ENCODE results near the gene RLN3.
"Not testable (repeated sequence)": the region's sequence is repeated elsewhere in the genome, so short reads cannot be mapped to it uniquely, and the experiment has no call there.

DNA sequence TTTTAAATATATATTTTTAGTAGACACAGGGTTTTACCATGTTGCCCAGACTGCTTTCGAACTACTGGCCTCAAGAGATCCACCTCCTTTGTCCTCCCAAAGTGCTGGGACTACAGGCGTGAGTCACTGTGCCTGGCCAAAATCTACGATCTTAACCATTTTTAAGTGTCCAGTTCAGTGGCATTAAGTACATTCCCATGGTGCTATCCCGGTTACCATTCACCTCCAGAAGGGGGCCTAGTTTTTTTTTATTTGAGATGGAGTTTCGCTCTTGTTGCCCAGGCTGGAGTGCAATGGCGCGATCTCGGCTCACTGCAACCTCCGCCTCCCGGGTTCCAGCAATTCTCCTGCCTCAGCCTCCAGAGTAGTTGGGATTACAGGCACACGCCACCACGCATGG lies 7.2 kb downstream of the RLN3 start:
- not testable (repeated sequence) for TF ChIP-seq U2AF1 (optimal IDR thresholded peaks at IDR 0.05; ENCODE audit: low read depth, low read length); ZNF766 (CRISPR knock-in tag; conservative IDR thresholded peaks at IDR 0.05); HMG20A (CRISPR knock-in tag; conservative IDR thresholded peaks at IDR 0.05); NFE2L1 (tag; IDR thresholded peaks at IDR 0.05; ENCODE audit: borderline replicate concordance, low read depth); BMI1 (IDR thresholded peaks at IDR 0.05; ENCODE audit: low read length); EZH2 (IDR thresholded peaks at IDR 0.05; ENCODE audit: borderline replicate concordance, low read depth, low read length); RCOR1 (IDR thresholded peaks at IDR 0.05; ENCODE audit: borderline replicate concordance in 1 of 2, low read depth in 2 of 2, low read length in 2 of 2); MCM3 (IDR thresholded peaks at IDR 0.05)
- peak in 2 of 3 experiments; percentile 15 to 29; a peak in 2 of 6 replicates for TF ChIP-seq CTCF (IDR thresholded peaks at IDR 0.05 in 2 of 3, conservative IDR thresholded peaks at IDR 0.05 in 1 of 3; ENCODE audit: insufficient read depth in 2 of 3, low read depth in 1 of 3, low read length in 3 of 3)
- TF ChIP-seq, protein P1, sequence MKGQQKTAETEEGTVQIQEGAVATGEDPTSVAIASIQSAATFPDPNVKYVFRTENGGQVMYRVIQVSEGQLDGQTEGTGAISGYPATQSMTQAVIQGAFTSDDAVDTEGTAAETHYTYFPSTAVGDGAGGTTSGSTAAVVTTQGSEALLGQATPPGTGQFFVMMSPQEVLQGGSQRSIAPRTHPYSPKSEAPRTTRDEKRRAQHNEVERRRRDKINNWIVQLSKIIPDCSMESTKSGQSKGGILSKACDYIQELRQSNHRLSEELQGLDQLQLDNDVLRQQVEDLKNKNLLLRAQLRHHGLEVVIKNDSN (CRISPR knock-in tag; IDR thresholded peaks at IDR 0.05) = not testable (repeated sequence)
- TF ChIP-seq, protein P2, sequence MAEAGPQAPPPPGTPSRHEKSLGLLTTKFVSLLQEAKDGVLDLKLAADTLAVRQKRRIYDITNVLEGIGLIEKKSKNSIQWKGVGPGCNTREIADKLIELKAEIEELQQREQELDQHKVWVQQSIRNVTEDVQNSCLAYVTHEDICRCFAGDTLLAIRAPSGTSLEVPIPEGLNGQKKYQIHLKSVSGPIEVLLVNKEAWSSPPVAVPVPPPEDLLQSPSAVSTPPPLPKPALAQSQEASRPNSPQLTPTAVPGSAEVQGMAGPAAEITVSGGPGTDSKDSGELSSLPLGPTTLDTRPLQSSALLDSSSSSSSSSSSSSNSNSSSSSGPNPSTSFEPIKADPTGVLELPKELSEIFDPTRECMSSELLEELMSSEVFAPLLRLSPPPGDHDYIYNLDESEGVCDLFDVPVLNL (CRISPR knock-in tag; IDR thresholded peaks at IDR 0.05; ENCODE audit: low read depth) = not testable (repeated sequence)

All from K562 (cell line).